Middle frontal gyrus (tissue), 1 donor: ENCODE results near the gene CSE1L.
"Not testable (repeated sequence)": the region's sequence is repeated elsewhere in the genome, so short reads cannot be mapped to it uniquely, and the experiment has no call there.

Experiments
- DNase-seq: peaks from one replicate; pipeline ENCODE4 v3.0.0-alpha.2; 2015; ENCODE audit warnings: low spot score; ENCODE audit errors: extremely low spot score

The CSE1L gene

GRCh38 chr20:49074521-49074920 lies 28.4 kb downstream of the CSE1L start:
- DNase-seq: no peak

- no peak for DNase-seq
These were observed 32.2 kb downstream of the CSE1L start for GRCh38 chr20:49078310-49078709.

- DNase-seq: not testable (repeated sequence)
These were observed 36.2 kb downstream of the CSE1L start for GRCh38 chr20:49082295-49082694.

- DNase-seq: no peak
These were observed 45.0 kb downstream of the CSE1L start for GRCh38 chr20:49091104-49091503.

GRCh38 chr20:49091762-49092161 lies 45.6 kb downstream of the CSE1L start:
- DNase-seq: no peak

GRCh38 chr20:49096203-49096730 lies 50.2 kb downstream of the CSE1L start:
- DNase-seq: no peak

GRCh38 chr20:49097159-49097558 lies 51.0 kb downstream of the CSE1L start:
- no peak for DNase-seq

- DNase-seq: no peak
These were observed 52.0 kb downstream of the CSE1L start for GRCh38 chr20:49098136-49098535.

- no peak for DNase-seq
These were observed 52.9 kb downstream of the CSE1L start for GRCh38 chr20:49099011-49099410.

- not testable (repeated sequence) for DNase-seq
These were observed 54.2 kb downstream of the CSE1L start for GRCh38 chr20:49100292-49100691.

- DNase-seq: no peak
These were observed 54.9 kb downstream of the CSE1L start for GRCh38 chr20:49100972-49101371.

- no peak for DNase-seq
These were observed 56.9 kb downstream of the CSE1L start for GRCh38 chr20:49103019-49103418.

GRCh38 chr20:49103647-49104364 lies 57.7 kb downstream of the CSE1L start:
- no peak for DNase-seq

GRCh38 chr20:49104365-49104648 lies 58.2 kb downstream of the CSE1L start:
- no peak for DNase-seq

GRCh38 chr20:49104979-49105547 lies 59.0 kb downstream of the CSE1L start:
- not testable (repeated sequence) for DNase-seq

- DNase-seq: no peak
These were observed 60.2 kb downstream of the CSE1L start for GRCh38 chr20:49106328-49106727.

- DNase-seq: no peak
These were observed 64.9 kb downstream of the CSE1L start for GRCh38 chr20:49110767-49111694.

GRCh38 chr20:49112596-49113274 lies 66.6 kb downstream of the CSE1L start:
- no peak for DNase-seq

- DNase-seq: no peak
These were observed 69.5 kb downstream of the CSE1L start for GRCh38 chr20:49115564-49115963.

GRCh38 chr20:49118307-49118706 lies 72.2 kb downstream of the CSE1L start:
- DNase-seq: no peak

GRCh38 chr20:49119988-49120387 lies 73.9 kb downstream of the CSE1L start:
- DNase-seq: no peak

GRCh38 chr20:49122920-49123319 lies 76.8 kb downstream of the CSE1L start:
- DNase-seq: no peak
